A673 (cell line): ENCODE data around the gene USP10.

Experiments used
- EZH2 ChIP-seq: fragments of 200-600 bp; sonication (generic); IDR thresholded peaks from 2 replicates; pipeline ENCODE4 v1.6.1; 2017; ENCODE audit warnings: borderline replicate concordance, low read depth, mild to moderate bottlenecking, mixed read lengths, antibody characterized with exemption, low read length; ENCODE audit not compliant: poor library complexity, severe bottlenecking
- TF ChIP-seq, protein P1 (sequence below): fragments of 300-800, 200-600 bp; sonication (generic); conservative IDR thresholded peaks from 2 replicates; pipeline ENCODE4 v1.5.1; 2017; ENCODE audit warnings: low read depth, mild to moderate bottlenecking, antibody characterized with exemption, low read length, moderate library complexity, mixed read lengths

DNA sequence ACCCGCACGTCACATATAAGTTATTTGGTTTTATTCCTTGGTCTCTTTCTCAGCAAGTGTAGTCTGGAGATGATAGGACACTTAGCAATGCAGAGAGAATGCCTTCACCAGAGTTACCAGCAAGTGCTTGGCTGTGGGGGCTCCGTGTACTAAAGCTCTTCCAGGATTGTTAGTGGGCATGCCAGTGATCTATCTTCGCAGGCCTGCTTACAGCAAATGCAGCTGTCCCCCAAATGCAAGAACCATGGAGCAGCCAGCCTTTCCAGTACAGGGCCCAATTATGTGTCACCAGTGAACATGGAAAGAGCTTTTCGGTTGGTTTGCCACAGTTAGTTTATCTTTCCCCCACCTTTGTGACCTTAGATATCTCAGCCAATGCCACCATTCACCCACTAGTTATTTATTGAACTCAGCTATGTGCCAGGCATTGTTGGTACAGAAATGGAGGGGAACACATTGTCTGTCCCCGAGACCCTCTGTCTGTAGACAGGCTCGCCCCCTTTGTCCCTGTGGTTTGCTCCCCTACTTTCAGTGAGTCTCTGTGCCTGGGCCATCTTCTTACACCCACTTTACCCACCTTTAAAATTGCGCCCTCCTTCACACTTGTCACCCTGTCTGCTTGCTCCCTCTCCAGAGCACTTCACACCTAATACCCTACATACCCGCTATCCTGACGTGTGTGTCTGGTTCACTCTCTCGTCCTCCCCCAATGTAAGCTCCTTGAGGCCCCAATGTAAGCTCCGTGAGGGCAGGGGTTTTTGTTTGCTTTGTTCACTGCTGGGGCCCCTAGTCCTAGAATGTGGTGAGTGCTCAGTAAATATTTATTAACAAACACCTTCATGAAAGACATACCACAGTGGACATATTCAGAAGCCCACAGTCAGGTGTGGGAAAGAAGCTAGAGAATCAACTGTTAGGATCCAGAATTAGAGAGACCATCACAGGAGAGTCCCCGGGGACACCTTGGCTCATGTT is 13.3 kb downstream of the USP10 start:
- TF ChIP-seq, protein P1, sequence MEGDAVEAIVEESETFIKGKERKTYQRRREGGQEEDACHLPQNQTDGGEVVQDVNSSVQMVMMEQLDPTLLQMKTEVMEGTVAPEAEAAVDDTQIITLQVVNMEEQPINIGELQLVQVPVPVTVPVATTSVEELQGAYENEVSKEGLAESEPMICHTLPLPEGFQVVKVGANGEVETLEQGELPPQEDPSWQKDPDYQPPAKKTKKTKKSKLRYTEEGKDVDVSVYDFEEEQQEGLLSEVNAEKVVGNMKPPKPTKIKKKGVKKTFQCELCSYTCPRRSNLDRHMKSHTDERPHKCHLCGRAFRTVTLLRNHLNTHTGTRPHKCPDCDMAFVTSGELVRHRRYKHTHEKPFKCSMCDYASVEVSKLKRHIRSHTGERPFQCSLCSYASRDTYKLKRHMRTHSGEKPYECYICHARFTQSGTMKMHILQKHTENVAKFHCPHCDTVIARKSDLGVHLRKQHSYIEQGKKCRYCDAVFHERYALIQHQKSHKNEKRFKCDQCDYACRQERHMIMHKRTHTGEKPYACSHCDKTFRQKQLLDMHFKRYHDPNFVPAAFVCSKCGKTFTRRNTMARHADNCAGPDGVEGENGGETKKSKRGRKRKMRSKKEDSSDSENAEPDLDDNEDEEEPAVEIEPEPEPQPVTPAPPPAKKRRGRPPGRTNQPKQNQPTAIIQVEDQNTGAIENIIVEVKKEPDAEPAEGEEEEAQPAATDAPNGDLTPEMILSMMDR: no peak
- no peak for TF ChIP-seq EZH2
